Measurements from ENCODE around the gene VPS54.

Gene VPS54

DNA sequence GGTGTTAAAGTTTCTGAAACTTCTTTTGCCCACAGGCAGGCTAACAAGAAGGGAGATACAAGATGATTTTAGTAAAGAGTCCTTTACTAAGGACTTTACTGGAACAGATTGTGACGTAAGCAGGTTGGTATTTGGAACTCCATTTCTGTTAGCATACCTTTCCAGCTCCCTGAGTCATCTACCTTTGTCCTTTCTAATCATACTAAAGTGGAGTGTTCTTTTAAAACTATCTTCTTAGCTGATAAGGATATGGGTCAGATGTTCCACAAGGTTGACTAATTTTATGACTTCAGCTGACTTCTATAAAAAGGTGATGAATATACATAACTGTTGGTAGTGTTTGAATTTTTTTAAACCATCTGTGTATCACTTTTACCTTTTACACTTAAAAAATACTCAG is 156.4 kb downstream of the VPS54 start:
- Histone ChIP-seq H3K9me3 (ENCODE audit: insufficient read depth, low read depth, low read length) (no peaks in the 10 kb centered on the region), H3K4me3 (ENCODE audit: low read depth, low read length) (no peak overlapping the region), H3K18ac (ENCODE audit: low read length) (no peak overlapping the region), H3K4me1 (ENCODE audit: control insufficient read depth in 1 of 2, insufficient read depth in 2 of 2, low read length in 2 of 2) (peaks cover 3 to 4% of the 10 kb centered on the region in 2 experiments), H3K4me2 (ENCODE audit: low read length) (no peak overlapping the region), H3K27ac (ENCODE audit: low read depth, low read length) (peak overlapping the region; percentile 90), H4K8ac (ENCODE audit: low read depth, low read length) (no peak overlapping the region), H3K23ac (ENCODE audit: low read length) (no peak overlapping the region), H2AFZ (ENCODE audit: insufficient read depth, low read length, poor library complexity) (no peak overlapping the region), H4K12ac (ENCODE audit: low read depth, low read length) (no peak overlapping the region), H3K4ac (ENCODE audit: low read depth, low read length) (no peak overlapping the region), H3K36me3 (ENCODE audit: control insufficient read depth in 1 of 2, insufficient read depth in 2 of 2, low read length in 2 of 2) (peaks cover 5 to 11% of the 10 kb centered on the region in 2 experiments), H4K91ac (ENCODE audit: low read depth, low read length) (no peak overlapping the region), H3K79me1 (ENCODE audit: low read length) (no peaks in the 10 kb centered on the region), H2BK12ac (ENCODE audit: low read length) (no peak overlapping the region), H3K9ac (ENCODE audit: low read length) (no peak overlapping the region), H2BK5ac (ENCODE audit: low read depth, low read length, poor library complexity) (no peak overlapping the region), H3K79me2 (ENCODE audit: control insufficient read depth, insufficient read depth, low read length, poor library complexity) (no peaks in the 10 kb centered on the region), H3K27me3 (ENCODE audit: insufficient read depth, low read length) (no peaks in the 10 kb centered on the region), H3K14ac (ENCODE audit: low read length) (no peak overlapping the region), H2AK5ac (ENCODE audit: low read length) (no peak overlapping the region), H2BK120ac (ENCODE audit: insufficient read depth, low read length, poor library complexity) (no peak overlapping the region)
- peak; percentile 75 to 97 for DNase-seq
- whole genome bisulfite sequencing (ENCODE audit: extremely low coverage, insufficient coverage, insufficient read length), result no CpG with 5 or more reads among the region's 1 CpG

DNA sequence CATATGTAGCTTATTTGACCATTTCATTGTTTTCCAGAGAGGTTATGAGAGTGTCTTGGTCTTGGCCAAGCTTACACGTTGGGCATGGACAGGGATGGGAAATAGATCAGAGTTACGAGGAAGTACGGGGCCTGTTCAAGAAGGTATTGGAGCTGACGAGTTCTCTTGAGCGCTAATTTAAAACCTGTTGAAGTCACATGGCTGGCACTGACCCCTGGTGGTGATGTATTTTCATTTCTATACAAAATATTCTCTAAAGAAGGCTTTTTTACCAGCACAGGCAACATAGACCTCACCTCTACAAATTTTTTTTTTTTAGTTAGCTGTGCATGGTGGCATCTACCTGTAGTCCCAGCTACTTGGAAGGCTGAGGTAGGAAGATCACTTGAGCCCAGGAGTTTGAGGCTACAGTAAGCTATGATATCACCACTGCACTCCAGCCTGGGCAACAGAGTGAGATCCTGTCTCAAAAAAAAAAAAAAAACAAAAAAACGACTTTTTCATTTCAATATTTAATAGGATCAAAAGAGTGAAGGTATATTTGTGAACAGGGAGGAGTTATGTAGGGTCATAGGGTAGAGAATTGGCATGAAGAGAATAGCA is 157.9 kb downstream of the VPS54 start:
- Histone ChIP-seq H2BK12ac (ENCODE audit: low read length) (no peak overlapping the region), H4K91ac (ENCODE audit: low read depth, low read length) (no peak overlapping the region), H3K4me3 (ENCODE audit: low read depth, low read length) (no peak overlapping the region), H3K27ac (ENCODE audit: low read depth, low read length) (no peak overlapping the region), H3K18ac (ENCODE audit: low read length) (no peak overlapping the region), H3K79me1 (ENCODE audit: low read length) (no peaks in the 10 kb centered on the region), H2AK5ac (ENCODE audit: low read length) (no peak overlapping the region), H3K79me2 (ENCODE audit: control insufficient read depth, insufficient read depth, low read length, poor library complexity) (no peaks in the 10 kb centered on the region), H3K23ac (ENCODE audit: low read length) (no peak overlapping the region), H2AFZ (ENCODE audit: insufficient read depth, low read length, poor library complexity) (no peak overlapping the region), H3K4me1 (ENCODE audit: control insufficient read depth in 1 of 2, insufficient read depth in 2 of 2, low read length in 2 of 2) (peaks cover 3 to 4% of the 10 kb centered on the region in 2 experiments), H3K4me2 (ENCODE audit: low read length) (no peak overlapping the region), H3K14ac (ENCODE audit: low read length) (no peak overlapping the region), H3K9ac (ENCODE audit: low read length) (no peak overlapping the region), H4K8ac (ENCODE audit: low read depth, low read length) (no peak overlapping the region), H4K12ac (ENCODE audit: low read depth, low read length) (no peak overlapping the region), H3K4ac (ENCODE audit: low read depth, low read length) (no peak overlapping the region), H2BK120ac (ENCODE audit: insufficient read depth, low read length, poor library complexity) (no peak overlapping the region), H3K9me3 (ENCODE audit: insufficient read depth, low read depth, low read length) (no peaks in the 10 kb centered on the region), H3K36me3 (ENCODE audit: control insufficient read depth in 1 of 2, insufficient read depth in 2 of 2, low read length in 2 of 2) (peaks cover 12 to 18% of the 10 kb centered on the region in 2 experiments), H3K27me3 (ENCODE audit: insufficient read depth, low read length) (no peaks in the 10 kb centered on the region), H2BK5ac (ENCODE audit: low read depth, low read length, poor library complexity) (no peak overlapping the region)
- DNase-seq, result peak; percentile 59 to 86
- no CpG with 5 or more reads among the region's 6 CpGs for WGBS (ENCODE audit: extremely low coverage, insufficient coverage, insufficient read length)

DNA sequence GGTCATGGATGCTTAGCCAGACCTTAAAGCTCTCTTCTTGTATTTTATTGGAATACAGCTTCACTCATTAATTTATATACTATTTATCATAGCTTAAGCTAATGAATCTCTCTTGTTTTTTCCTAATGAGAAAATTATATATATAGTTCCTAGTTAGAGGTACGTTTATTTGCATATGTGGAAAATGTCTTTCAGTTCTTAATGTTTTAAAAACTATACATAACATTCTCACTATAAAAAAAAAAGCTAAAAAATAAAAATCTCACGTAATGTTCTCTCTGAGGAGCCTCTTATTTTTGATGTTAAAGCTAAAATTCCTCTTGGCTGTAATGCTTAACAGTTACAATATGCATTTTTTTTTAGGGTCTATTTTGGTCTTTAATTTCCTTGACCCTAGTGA is 160.9 kb downstream of the VPS54 start:
- H2AFZ ChIP-seq (ENCODE audit: insufficient read depth, low read length, poor library complexity), result no peak overlapping the region
- no peaks in the 10 kb centered on the region for H3K9me3 ChIP-seq (ENCODE audit: insufficient read depth, low read depth, low read length)
- H2AK5ac ChIP-seq (ENCODE audit: low read length), result no peak overlapping the region
- H3K18ac ChIP-seq (ENCODE audit: low read length), result no peak overlapping the region
- no peak overlapping the region for H2BK12ac ChIP-seq (ENCODE audit: low read length)
- no peaks in the 10 kb centered on the region for H3K79me1 ChIP-seq (ENCODE audit: low read length)
- H3K9ac ChIP-seq (ENCODE audit: low read length), result no peak overlapping the region
- H3K27me3 ChIP-seq (ENCODE audit: insufficient read depth, low read length), result no peaks in the 10 kb centered on the region
- no peak overlapping the region for H4K12ac ChIP-seq (ENCODE audit: low read depth, low read length)
- H3K27ac ChIP-seq (ENCODE audit: low read depth, low read length), result no peak overlapping the region
- DNase-seq, result no peak
- H4K91ac ChIP-seq (ENCODE audit: low read depth, low read length), result no peak overlapping the region
- H4K8ac ChIP-seq (ENCODE audit: low read depth, low read length), result no peak overlapping the region
- H2BK5ac ChIP-seq (ENCODE audit: low read depth, low read length, poor library complexity), result no peak overlapping the region
- H3K36me3 ChIP-seq (ENCODE audit: control insufficient read depth in 1 of 2, insufficient read depth in 2 of 2, low read length in 2 of 2), result peaks cover 14 to 20% of the 10 kb centered on the region in 2 experiments
- no peak overlapping the region for H3K4ac ChIP-seq (ENCODE audit: low read depth, low read length)
- no CpG with 5 or more reads among the region's 2 CpGs for WGBS (ENCODE audit: extremely low coverage, insufficient coverage, insufficient read length)
- no peak overlapping the region for H3K14ac ChIP-seq (ENCODE audit: low read length)
- no peak overlapping the region for H2BK120ac ChIP-seq (ENCODE audit: insufficient read depth, low read length, poor library complexity)
- H3K79me2 ChIP-seq (ENCODE audit: control insufficient read depth, insufficient read depth, low read length, poor library complexity), result peaks cover 10% of the 10 kb centered on the region
- no peak overlapping the region for H3K4me2 ChIP-seq (ENCODE audit: low read length)
- peaks cover 2 to 4% of the 10 kb centered on the region in 2 experiments for H3K4me1 ChIP-seq (ENCODE audit: control insufficient read depth in 1 of 2, insufficient read depth in 2 of 2, low read length in 2 of 2)
- no peak overlapping the region for H3K23ac ChIP-seq (ENCODE audit: low read length)
- no peak overlapping the region for H3K4me3 ChIP-seq (ENCODE audit: low read depth, low read length)

DNA sequence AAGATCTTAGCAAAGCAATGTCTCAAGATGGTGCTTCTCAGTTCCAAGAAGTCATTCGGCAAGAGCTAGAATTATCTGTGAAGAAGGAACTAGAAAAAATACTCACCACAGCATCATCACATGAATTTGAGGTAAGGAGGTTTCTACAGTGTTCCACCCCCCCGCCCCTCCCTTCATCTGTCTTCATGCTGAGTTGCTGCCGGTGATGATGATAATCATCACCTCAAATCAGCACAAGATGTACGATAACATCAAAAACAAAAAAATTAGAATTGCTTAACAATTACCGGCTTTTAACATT is 163.0 kb downstream of the VPS54 start:
- Histone ChIP-seq H2AK5ac (ENCODE audit: low read length) (no peak overlapping the region), H3K79me1 (ENCODE audit: low read length) (no peaks in the 10 kb centered on the region), H2BK5ac (ENCODE audit: low read depth, low read length, poor library complexity) (no peak overlapping the region), H3K4me2 (ENCODE audit: low read length) (no peak overlapping the region), H3K9me3 (ENCODE audit: insufficient read depth, low read depth, low read length) (no peaks in the 10 kb centered on the region), H4K91ac (ENCODE audit: low read depth, low read length) (no peak overlapping the region), H3K79me2 (ENCODE audit: control insufficient read depth, insufficient read depth, low read length, poor library complexity) (peaks cover 11% of the 10 kb centered on the region), H3K9ac (ENCODE audit: low read length) (no peak overlapping the region), H3K4me1 (ENCODE audit: control insufficient read depth in 1 of 2, insufficient read depth in 2 of 2, low read length in 2 of 2) (peaks cover 2% of the 10 kb centered on the region in 2 experiments), H3K4ac (ENCODE audit: low read depth, low read length) (peak overlapping the region; percentile 21), H2BK120ac (ENCODE audit: insufficient read depth, low read length, poor library complexity) (no peak overlapping the region), H3K18ac (ENCODE audit: low read length) (no peak overlapping the region), H3K14ac (ENCODE audit: low read length) (no peak overlapping the region), H3K36me3 (ENCODE audit: control insufficient read depth in 1 of 2, insufficient read depth in 2 of 2, low read length in 2 of 2) (peaks cover 14 to 20% of the 10 kb centered on the region in 2 experiments), H4K8ac (ENCODE audit: low read depth, low read length) (no peak overlapping the region), H2BK12ac (ENCODE audit: low read length) (no peak overlapping the region), H4K12ac (ENCODE audit: low read depth, low read length) (no peak overlapping the region), H3K23ac (ENCODE audit: low read length) (no peak overlapping the region), H3K27me3 (ENCODE audit: insufficient read depth, low read length) (no peaks in the 10 kb centered on the region), H3K4me3 (ENCODE audit: low read depth, low read length) (no peak overlapping the region), H3K27ac (ENCODE audit: low read depth, low read length) (no peak overlapping the region), H2AFZ (ENCODE audit: insufficient read depth, low read length, poor library complexity) (no peak overlapping the region)
- DNase-seq, result no peak
- no CpG with 5 or more reads among the region's 5 CpGs for WGBS (ENCODE audit: extremely low coverage, insufficient coverage, insufficient read length)
